ENCODE measurements around the gene CFAP97D1. TPM values are rescaled to one million over a fixed set of nuclear protein-coding genes. Genes with fewer than 3 reads are reported as not detected.

Gene CFAP97D1
- total RNA-seq, 3 donors from 2014 or later: not detected

DNA sequence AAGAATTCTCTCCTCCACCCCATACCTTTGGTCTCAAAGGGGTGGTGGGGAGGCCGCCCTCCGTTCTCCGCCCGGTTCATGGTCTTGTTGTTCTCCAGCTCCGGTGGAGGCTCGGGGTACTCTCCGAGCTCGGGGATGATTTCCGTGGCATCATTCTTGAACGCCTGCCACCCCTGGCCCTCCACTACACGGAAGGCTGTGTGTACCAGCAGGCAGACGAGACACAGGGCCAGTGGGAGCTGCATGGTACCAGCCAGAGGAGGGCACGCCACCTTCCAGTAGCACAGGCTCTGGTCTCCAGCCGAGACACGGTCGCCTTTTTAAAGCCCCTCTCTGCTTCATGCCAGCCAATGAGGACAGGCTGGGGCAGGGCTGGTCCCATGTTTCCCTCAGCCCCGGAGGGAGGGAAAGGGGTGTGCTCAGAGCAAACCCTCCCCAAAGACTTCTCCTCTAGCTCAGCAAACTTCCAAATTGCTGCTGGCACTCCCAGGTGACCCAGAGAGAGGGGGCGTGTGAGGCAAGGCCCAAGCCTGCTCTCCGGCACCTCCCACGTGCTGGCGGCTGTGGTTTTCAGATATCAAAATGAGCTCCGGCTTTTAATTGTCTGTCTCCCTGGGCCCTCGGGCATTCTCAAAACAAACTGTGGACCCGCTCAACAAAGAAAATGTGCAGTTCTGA is 21.6 kb upstream of the CFAP97D1 start, which contains the start of gene SOST:
Gene SOST, minus strand, starts transcription at position 295 of the 678 bp plus-strand sequence. Its CDS starts 50 bp downstream, at position 245.
- H3K4me3 ChIP-seq: no peak within 1 kb of the TSS
- intact Hi-C loops (cut with DNase I, micrococcal nuclease): loop anchor here in 1 of 2 donors (5.0 to 10.0 kb wide), 2 partner anchors 66 to 174 kb away; no protein-coding TSS in a partner anchor
- peaks cover 9% of the 10 kb centered on the region for H3K4me1 ChIP-seq (ENCODE audit: low read depth)
- no peaks in the 10 kb centered on the region for H3K9me3 ChIP-seq
- DNase-seq (peak in 1 of 3 donors; percentile 12), ATAC-seq (no peak)
- TF ChIP-seq, protein P1, sequence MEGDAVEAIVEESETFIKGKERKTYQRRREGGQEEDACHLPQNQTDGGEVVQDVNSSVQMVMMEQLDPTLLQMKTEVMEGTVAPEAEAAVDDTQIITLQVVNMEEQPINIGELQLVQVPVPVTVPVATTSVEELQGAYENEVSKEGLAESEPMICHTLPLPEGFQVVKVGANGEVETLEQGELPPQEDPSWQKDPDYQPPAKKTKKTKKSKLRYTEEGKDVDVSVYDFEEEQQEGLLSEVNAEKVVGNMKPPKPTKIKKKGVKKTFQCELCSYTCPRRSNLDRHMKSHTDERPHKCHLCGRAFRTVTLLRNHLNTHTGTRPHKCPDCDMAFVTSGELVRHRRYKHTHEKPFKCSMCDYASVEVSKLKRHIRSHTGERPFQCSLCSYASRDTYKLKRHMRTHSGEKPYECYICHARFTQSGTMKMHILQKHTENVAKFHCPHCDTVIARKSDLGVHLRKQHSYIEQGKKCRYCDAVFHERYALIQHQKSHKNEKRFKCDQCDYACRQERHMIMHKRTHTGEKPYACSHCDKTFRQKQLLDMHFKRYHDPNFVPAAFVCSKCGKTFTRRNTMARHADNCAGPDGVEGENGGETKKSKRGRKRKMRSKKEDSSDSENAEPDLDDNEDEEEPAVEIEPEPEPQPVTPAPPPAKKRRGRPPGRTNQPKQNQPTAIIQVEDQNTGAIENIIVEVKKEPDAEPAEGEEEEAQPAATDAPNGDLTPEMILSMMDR (IDR thresholded peaks at IDR 0.05): no peak
- H3K36me3 ChIP-seq (ENCODE audit: low read depth): no peaks in the 10 kb centered on the region

DNA sequence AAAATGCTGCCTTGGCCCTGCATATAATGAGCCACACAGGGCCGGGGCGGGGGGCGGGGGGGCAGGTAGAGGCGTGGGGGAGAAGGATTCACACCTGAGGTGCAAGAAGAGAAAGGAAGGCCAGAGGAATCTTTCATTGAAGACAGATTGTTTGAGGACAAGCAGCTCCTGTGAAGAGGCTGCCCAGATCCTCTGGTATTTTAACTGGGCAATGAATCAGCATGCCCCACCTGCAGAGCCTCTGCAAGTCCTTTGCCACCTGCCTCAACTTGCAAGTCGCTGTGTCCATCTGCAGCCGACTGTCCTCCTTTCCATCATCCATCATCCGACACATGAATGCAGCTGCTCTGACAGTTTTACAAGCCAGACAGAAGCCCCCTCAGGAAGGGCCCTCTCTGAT is 20.4 kb upstream of the CFAP97D1 start:
- no peak for DNase-seq
- Histone ChIP-seq H3K4me3 (no peak overlapping the region), H3K9me3 (no peaks in the 10 kb centered on the region), H3K4me1 (ENCODE audit: low read depth) (peaks cover 9% of the 10 kb centered on the region), H3K36me3 (ENCODE audit: low read depth) (no peaks in the 10 kb centered on the region)
- ATAC-seq: no peak
- TF ChIP-seq, protein P1 (IDR thresholded peaks at IDR 0.05): no peak
- intact Hi-C loops (cut with DNase I, micrococcal nuclease): loop anchor here (1.0 to 10.0 kb wide), 3 partner anchors 66 to 175 kb away; no protein-coding TSS in a partner anchor

DNA sequence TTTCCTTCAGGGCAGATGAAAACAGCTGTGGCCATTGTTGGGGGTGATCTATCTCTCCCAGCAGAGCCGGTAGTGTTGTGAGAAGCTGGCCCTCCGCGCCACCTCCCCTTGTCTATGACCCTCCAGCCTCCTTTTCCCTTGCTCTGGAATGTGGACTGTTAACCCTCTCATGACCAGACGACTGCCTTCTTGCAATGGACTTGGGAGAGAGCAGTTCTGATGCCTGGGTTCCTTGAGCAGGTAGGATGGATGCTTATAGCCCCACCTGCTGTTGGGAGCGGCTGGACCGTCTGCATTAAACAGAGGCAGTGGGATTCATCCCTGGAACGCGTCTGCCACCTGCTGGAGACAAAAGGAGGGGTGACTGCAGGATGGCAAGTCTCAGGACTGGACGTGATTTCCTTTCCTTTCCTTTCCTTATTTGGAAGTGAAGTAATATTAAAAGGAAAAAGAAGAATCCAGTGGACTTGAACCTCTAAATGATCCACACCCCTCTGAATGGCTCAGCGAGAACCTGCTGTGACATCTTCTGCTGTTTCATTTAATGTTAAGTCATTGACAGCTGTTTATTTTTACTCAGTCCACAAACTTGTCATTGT is 19.9 kb upstream of the CFAP97D1 start:
- DNase-seq: peak; percentile 89 to 98 (median 97)
- intact Hi-C loops (cut with DNase I, micrococcal nuclease): loop anchor here in 1 of 2 donors (1.0 kb wide), 1 partner anchor 66 kb away; no protein-coding TSS in a partner anchor
- H3K36me3 ChIP-seq (ENCODE audit: low read depth): no peaks in the 10 kb centered on the region
- no peak overlapping the region for H3K4me3 ChIP-seq
- TF ChIP-seq, protein P1 (IDR thresholded peaks at IDR 0.05): peak; percentile 93
- H3K9me3 ChIP-seq: no peaks in the 10 kb centered on the region
- peak; percentile 99 for ATAC-seq
- peaks cover 7% of the 10 kb centered on the region for H3K4me1 ChIP-seq (ENCODE audit: low read depth)

DNA sequence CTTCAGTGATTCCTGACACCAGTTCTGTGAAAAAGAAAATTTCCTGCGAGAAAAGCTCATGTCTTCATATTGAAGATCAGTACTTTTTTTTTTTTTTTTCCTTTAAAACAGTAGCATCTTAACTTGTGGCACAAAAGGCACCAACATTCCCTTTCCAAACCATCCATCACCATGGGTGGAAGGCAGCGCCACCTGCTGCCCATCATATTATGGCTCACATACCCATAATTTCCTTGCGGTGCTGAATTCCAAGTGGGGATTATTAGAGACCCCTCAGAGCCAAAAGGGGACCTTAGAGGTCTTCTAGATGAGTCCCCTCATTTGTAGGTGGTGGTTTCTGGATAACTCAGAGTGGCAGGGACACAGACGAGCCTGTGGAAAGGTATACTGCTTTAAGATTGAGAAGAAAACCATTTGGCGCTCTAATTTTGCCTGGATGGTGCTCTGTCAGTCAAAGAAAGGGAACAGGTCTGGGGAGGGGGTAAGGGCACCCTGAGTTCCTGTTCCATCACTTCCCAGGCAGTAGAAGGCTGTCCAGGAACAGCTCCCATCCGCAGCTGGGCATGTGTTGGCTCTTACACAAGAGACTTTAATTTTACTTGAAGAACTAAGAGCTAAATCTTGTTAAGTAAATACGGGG is 13.7 kb upstream of the CFAP97D1 start:
- DNase-seq (peak in 2 of 3 donors; percentile 50 to 83), ATAC-seq (no peak)
- Histone ChIP-seq H3K9me3 (no peaks in the 10 kb centered on the region), H3K4me1 (ENCODE audit: low read depth) (no peaks in the 10 kb centered on the region), H3K36me3 (ENCODE audit: low read depth) (no peaks in the 10 kb centered on the region), H3K4me3 (no peak overlapping the region)
- intact Hi-C loops (cut with DNase I, micrococcal nuclease): no loop called here
- TF ChIP-seq, protein P1 (IDR thresholded peaks at IDR 0.05): peak; percentile 66

DNA sequence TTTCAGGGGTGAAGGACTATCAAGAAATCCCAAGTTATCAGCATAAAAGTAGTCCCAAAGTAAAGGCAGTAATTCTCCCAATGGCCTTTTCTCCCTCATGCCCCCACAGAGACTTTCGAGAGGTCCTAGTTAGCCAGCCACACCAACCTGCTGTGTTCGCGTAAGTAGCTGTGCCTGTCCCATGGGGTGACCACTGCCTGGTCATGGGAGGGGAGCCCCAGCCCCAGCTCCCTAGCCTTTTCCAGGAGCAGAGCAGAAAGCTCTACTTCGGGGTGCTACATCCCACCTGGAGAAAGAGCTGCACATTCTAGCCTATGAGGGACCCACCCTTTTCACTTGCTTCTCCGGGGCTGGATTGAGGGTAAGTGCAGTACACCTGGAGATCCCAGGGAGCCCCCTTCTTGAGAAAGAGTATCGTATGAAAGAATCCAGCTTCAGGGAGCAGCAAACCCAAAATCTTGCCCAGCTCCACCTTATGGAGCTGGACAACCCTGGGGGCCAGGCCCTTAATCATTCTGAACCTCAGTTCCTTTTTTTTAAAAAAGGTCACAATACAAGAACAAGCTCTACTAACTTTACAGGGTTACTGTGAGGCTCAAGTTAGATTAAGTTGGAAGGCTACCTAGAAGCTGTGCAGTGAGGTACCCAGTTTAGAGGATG is 13.1 kb upstream of the CFAP97D1 start:
- intact Hi-C loops (cut with DNase I, micrococcal nuclease): no loop called here
- H3K4me3 ChIP-seq: no peak overlapping the region
- no peaks in the 10 kb centered on the region for H3K36me3 ChIP-seq (ENCODE audit: low read depth)
- no peaks in the 10 kb centered on the region for H3K4me1 ChIP-seq (ENCODE audit: low read depth)
- TF ChIP-seq, protein P1 (IDR thresholded peaks at IDR 0.05): no peak
- H3K9me3 ChIP-seq: no peaks in the 10 kb centered on the region
- no peak for ATAC-seq
- DNase-seq: peak in 1 of 3 donors; percentile 15

Data from mucosa of descending colon (tissue), 3 donors.